GM19397 (cell line): ENCODE measurements around the gene ASMTL.
"Not testable (repeated sequence)": the region's sequence is repeated elsewhere in the genome, so short reads cannot be mapped to it uniquely, and the experiment has no call there.

Experiments used
- ATAC-seq: cut with Tn5 transposase; IDR thresholded peaks from one replicate; pipeline ENCODE4 v1.9.1; 2021; ENCODE audit warnings: mild to moderate bottlenecking, moderate library complexity; ENCODE audit not compliant: unreplicated experiment

The ASMTL gene

GRCh38 chrX:1452516-1453394 is at the start of gene ASMTL:
TSS of gene ASMTL (minus strand) at chrX:1452909. CDS start at chrX:1452840, 69 bp downstream.
- peak; percentile 56 for ATAC-seq

- peak; percentile 62 for ATAC-seq
These were observed 49.5 kb upstream of the ASMTL start for GRCh38 chrX:1502241-1502640.

GRCh38 chrX:1500701-1501624 is 48.3 kb upstream of the ASMTL start:
- ATAC-seq, result peak; percentile 57

- ATAC-seq, result no peak
These were observed 43.4 kb upstream of the ASMTL start for GRCh38 chrX:1496076-1496475.

GRCh38 chrX:1493877-1494510 is 41.3 kb upstream of the ASMTL start:
- peak; percentile 56 for ATAC-seq

- peak; percentile 6 for ATAC-seq
These were observed 40.7 kb upstream of the ASMTL start for GRCh38 chrX:1493412-1493811.

GRCh38 chrX:1492421-1493012 is 39.8 kb upstream of the ASMTL start:
- no peak for ATAC-seq

- ATAC-seq, result peak; percentile 67
These were observed 39.2 kb upstream of the ASMTL start for GRCh38 chrX:1491851-1492349.

- not testable (repeated sequence) for ATAC-seq
These were observed 38.5 kb upstream of the ASMTL start for GRCh38 chrX:1491248-1491647.

- not testable (repeated sequence) for ATAC-seq
These were observed 38.0 kb upstream of the ASMTL start for GRCh38 chrX:1490723-1491122.

GRCh38 chrX:1489354-1489753 is 36.6 kb upstream of the ASMTL start:
- not testable (repeated sequence) for ATAC-seq

GRCh38 chrX:1488745-1489144 is 36.0 kb upstream of the ASMTL start:
- no peak for ATAC-seq

GRCh38 chrX:1488141-1488540 is 35.4 kb upstream of the ASMTL start:
- ATAC-seq, result no peak

GRCh38 chrX:1487401-1487800 is 34.7 kb upstream of the ASMTL start:
- no peak for ATAC-seq

GRCh38 chrX:1486749-1487361 is 34.1 kb upstream of the ASMTL start:
- no peak for ATAC-seq

GRCh38 chrX:1486177-1486576 is 33.5 kb upstream of the ASMTL start:
- ATAC-seq, result no peak

GRCh38 chrX:1485033-1485432 is 32.3 kb upstream of the ASMTL start:
- ATAC-seq, result no peak

- ATAC-seq, result no peak
These were observed 31.9 kb upstream of the ASMTL start for GRCh38 chrX:1484638-1485019.

GRCh38 chrX:1483843-1484637 is 31.3 kb upstream of the ASMTL start:
- ATAC-seq, result peak; percentile 39
